K562 (cell line): ENCODE data around the gene SOX18. TPM values are rescaled to one million over a fixed set of nuclear protein-coding genes. Genes with fewer than 3 reads are reported as not detected.

Experiments used
- CBX8 ChIP-seq: fragments of 200-600 bp; sonication (generic); IDR thresholded peaks from 2 replicates; pipeline ENCODE4 v1.6.1; 2012; ENCODE audit warnings: borderline replicate concordance, mixed run types, low read depth, mild to moderate bottlenecking, moderate library complexity, mixed read lengths, low read length, control low read depth, inconsistent platforms; ENCODE audit not compliant: poor library complexity, severe bottlenecking; ENCODE audit errors: extremely low read depth
- CC2D1A ChIP-seq: fragments of 450-650 bp; IDR thresholded peaks from 2 replicates; pipeline ENCODE4 v1.6.1; 2017; ENCODE audit warnings: mild to moderate bottlenecking
- CREB1 ChIP-seq, 2 experiments: sonication (generic) in 1 of 2; formaldehyde crosslinking in 1 of 2; IDR thresholded peaks; 2 replicates each; pipeline versions ENCODE4 v1.6.1 to v1.8.0; 2012 to 2022; ENCODE audit warnings: inconsistent platforms in 1 of 2, mild to moderate bottlenecking in 1 of 2, missing genetic modification reagents in 1 of 2, moderate library complexity in 1 of 2
- EP400 ChIP-seq: fragments of 450-650 bp; IDR thresholded peaks from 2 replicates; pipeline ENCODE4 v1.6.1; 2017; ENCODE audit warnings: antibody characterized with exemption, mild to moderate bottlenecking, moderate library complexity
- KLF6 ChIP-seq: fragments of 250-450 bp; sonication (Bioruptor Pico); IDR thresholded peaks from 2 replicates; pipeline ENCODE4 v1.4.0; 2020; ENCODE audit warnings: mild to moderate bottlenecking, moderate library complexity, borderline replicate concordance
- MAFF ChIP-seq: IDR thresholded peaks from 2 replicates; pipeline ENCODE4 v1.6.1; 2012; ENCODE audit warnings: low read length, improper control_type of control experiment
- MCM5 ChIP-seq: fragments of 450-650 bp; IDR thresholded peaks from 2 replicates; pipeline ENCODE4 v1.6.1; 2016; ENCODE audit warnings: low read depth
- NCOA6 ChIP-seq: fragments of 450-650 bp; IDR thresholded peaks from 2 replicates; pipeline ENCODE4 v1.6.1; 2017; ENCODE audit warnings: mild to moderate bottlenecking
- NR4A1 ChIP-seq, 2 experiments: fragments of 250-450 bp in 1 of 2; fragments of 450-650 bp in 1 of 2; sonication (Bioruptor Pico) in 1 of 2; IDR thresholded peaks; 2 replicates each; pipeline versions ENCODE4 v1.4.0 to v1.6.1; 2016 to 2020; ENCODE audit warnings: mild to moderate bottlenecking in 2 of 2, missing compliant biosample characterization in 1 of 2, missing genetic modification characterization in 1 of 2, moderate library complexity in 1 of 2
- PRMT5 ChIP-seq: sonication (generic); formaldehyde crosslinking; IDR thresholded peaks from 2 replicates; pipeline ENCODE4 v1.5.0; 2020; ENCODE audit warnings: missing genetic modification reagents
- RAD51 ChIP-seq: fragments of 450-650 bp; IDR thresholded peaks from 2 replicates; pipeline ENCODE4 v1.7.1; 2016; ENCODE audit warnings: low read depth, mild to moderate bottlenecking, borderline replicate concordance
- SPI1 ChIP-seq: IDR thresholded peaks from 2 replicates; pipeline ENCODE4 v1.6.1; 2011; ENCODE audit warnings: low read depth, low read length, control low read depth, borderline replicate concordance
- TCF3 ChIP-seq: sonication (generic); formaldehyde crosslinking; IDR thresholded peaks from 2 replicates; pipeline ENCODE4 v1.4.0; 2020; ENCODE audit warnings: mild to moderate bottlenecking, missing genetic modification reagents
- YY1 ChIP-seq, 3 experiments: IDR thresholded peaks; 2 replicates each; pipeline ENCODE4 v1.6.1; 2011; ENCODE audit warnings: low read length in 2 of 3, mild to moderate bottlenecking in 2 of 3, moderate library complexity in 2 of 3, borderline replicate concordance in 1 of 3, control low read depth in 1 of 3, low read depth in 1 of 3; ENCODE audit not compliant: insufficient read depth in 3 of 3, insufficient replicate concordance in 2 of 3, control insufficient read depth in 1 of 3, insufficient read length in 1 of 3; ENCODE audit errors: extremely low read depth in 1 of 3
- polyA plus RNA-seq, 8 experiments: library from polyadenylated mRNA; depleted of rRNA in 4 of 8; stranded (reverse) in 5 of 8; unstranded in 3 of 8; fragments of >200 nt; fragmentation: Nextera tagmentation in 2 of 8; fragmentation: Illumina TruSeq in 1 of 8; extraction: Ambion mirVana in 2 of 8; extraction: Trizol in 1 of 8; gene quantifications; 2 replicates each; pipeline versions ENCODE4 v1.2.1 to v1.2.3, GENCODE V29; 2011 to 2014; ENCODE audit warnings: inconsistent platforms in 1 of 8, missing spikeins in 1 of 8
- total RNA-seq, 7 experiments: library from RNA; depleted of rRNA in 6 of 7; stranded (reverse); fragments of >200 nt in 6 of 7; fragmentation: Illumina TruSeq in 2 of 7; extraction: Trizol in 2 of 7; gene quantifications; 2 replicates each; pipeline versions ENCODE4 v1.2.1 to v1.2.3, GENCODE V29; 2011 to 2021; ENCODE audit warnings: low replicate concordance in 1 of 7
- TF ChIP-seq, protein P1 (sequence below): sonication (generic); formaldehyde crosslinking; IDR thresholded peaks from 2 replicates; pipeline ENCODE4 v1.8.0; 2022; ENCODE audit warnings: mild to moderate bottlenecking, missing genetic modification reagents
- TF ChIP-seq, protein P2 (sequence below): sonication (generic); formaldehyde crosslinking; IDR thresholded peaks from 2 replicates; pipeline ENCODE4 v1.8.0; 2022; ENCODE audit warnings: missing genetic modification reagents, mild to moderate bottlenecking, moderate library complexity, borderline replicate concordance
- TF ChIP-seq, protein P3 (sequence below): fragments of 450-650 bp; conservative IDR thresholded peaks from 2 replicates; pipeline ENCODE4 v1.6.1; 2016; ENCODE audit warnings: missing genetic modification characterization, low read depth, mild to moderate bottlenecking, missing compliant biosample characterization, moderate library complexity
- TF ChIP-seq, protein P4 (sequence below): fragments of 250-450 bp; sonication (Bioruptor Pico); IDR thresholded peaks from 2 replicates; pipeline ENCODE4 v1.5.0; 2022; ENCODE audit warnings: mild to moderate bottlenecking

The SOX18 gene
- total and polyA plus RNA-seq, 9 of the 15 experiments (the other 6 are each of a cell fraction or from before 2014, with no cell fraction given), result 0.15 to 19.8 (median 0.33) TPM

DNA sequence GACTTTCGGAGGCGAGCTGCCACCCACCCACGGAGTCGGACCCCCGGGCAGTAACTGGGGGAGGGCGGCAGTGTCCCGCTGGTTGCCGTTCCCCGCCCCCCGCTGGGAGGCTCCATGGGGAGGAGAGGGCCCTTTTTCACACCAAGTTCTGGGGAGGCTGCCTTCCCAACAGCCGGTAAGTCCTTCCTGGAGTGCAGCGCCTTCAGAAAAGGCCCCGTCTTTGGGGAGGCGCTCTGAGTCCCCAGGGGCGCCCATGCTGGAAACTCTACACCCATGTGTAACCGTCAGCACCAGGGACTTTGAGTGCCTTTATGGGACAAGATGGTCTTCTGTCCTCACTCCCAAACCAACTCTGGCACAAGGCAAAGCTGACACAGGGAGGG, 430 bp upstream of the SOX18 start (continued):
- TF ChIP-seq MAFF (no peak), CC2D1A (no peak), TCF3 (CRISPR knock-in tag) (no peak), PRMT5 (no peak), MCM5 (no peak), YY1 (IDR thresholded peaks at IDR 0.05; ENCODE audit: borderline replicate concordance in 1 of 3, control insufficient read depth in 1 of 3, extremely low read depth in 1 of 3, insufficient read depth in 3 of 3, insufficient read length in 1 of 3, insufficient replicate concordance in 2 of 3, low read depth in 1 of 3, low read length in 2 of 3) (peak in 1 of 3 experiments; percentile 55), CBX8 (no peak), NR4A1 (CRISPR knock-in tag; IDR thresholded peaks at IDR 0.05) (no peak), NR4A1 (tag; IDR thresholded peaks at IDR 0.05) (no peak), KLF6 (CRISPR knock-in tag) (no peak), NCOA6 (no peak), SPI1 (no peak), RAD51 (no peak), CREB1 (IDR thresholded peaks at IDR 0.05) (no peak), CREB1 (CRISPR knock-in tag; IDR thresholded peaks at IDR 0.05) (no peak), EP400 (no peak)
- TF ChIP-seq, protein P1, sequence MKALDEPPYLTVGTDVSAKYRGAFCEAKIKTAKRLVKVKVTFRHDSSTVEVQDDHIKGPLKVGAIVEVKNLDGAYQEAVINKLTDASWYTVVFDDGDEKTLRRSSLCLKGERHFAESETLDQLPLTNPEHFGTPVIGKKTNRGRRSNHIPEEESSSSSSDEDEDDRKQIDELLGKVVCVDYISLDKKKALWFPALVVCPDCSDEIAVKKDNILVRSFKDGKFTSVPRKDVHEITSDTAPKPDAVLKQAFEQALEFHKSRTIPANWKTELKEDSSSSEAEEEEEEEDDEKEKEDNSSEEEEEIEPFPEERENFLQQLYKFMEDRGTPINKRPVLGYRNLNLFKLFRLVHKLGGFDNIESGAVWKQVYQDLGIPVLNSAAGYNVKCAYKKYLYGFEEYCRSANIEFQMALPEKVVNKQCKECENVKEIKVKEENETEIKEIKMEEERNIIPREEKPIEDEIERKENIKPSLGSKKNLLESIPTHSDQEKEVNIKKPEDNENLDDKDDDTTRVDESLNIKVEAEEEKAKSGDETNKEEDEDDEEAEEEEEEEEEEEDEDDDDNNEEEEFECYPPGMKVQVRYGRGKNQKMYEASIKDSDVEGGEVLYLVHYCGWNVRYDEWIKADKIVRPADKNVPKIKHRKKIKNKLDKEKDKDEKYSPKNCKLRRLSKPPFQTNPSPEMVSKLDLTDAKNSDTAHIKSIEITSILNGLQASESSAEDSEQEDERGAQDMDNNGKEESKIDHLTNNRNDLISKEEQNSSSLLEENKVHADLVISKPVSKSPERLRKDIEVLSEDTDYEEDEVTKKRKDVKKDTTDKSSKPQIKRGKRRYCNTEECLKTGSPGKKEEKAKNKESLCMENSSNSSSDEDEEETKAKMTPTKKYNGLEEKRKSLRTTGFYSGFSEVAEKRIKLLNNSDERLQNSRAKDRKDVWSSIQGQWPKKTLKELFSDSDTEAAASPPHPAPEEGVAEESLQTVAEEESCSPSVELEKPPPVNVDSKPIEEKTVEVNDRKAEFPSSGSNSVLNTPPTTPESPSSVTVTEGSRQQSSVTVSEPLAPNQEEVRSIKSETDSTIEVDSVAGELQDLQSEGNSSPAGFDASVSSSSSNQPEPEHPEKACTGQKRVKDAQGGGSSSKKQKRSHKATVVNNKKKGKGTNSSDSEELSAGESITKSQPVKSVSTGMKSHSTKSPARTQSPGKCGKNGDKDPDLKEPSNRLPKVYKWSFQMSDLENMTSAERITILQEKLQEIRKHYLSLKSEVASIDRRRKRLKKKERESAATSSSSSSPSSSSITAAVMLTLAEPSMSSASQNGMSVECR, result peak; percentile 43; the same call in 1 of the 2 replicates
- TF ChIP-seq, protein P2, sequence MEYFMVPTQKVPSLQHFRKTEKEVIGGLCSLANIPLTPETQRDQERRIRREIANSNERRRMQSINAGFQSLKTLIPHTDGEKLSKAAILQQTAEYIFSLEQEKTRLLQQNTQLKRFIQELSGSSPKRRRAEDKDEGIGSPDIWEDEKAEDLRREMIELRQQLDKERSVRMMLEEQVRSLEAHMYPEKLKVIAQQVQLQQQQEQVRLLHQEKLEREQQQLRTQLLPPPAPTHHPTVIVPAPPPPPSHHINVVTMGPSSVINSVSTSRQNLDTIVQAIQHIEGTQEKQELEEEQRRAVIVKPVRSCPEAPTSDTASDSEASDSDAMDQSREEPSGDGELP (CRISPR knock-in tag), result 0 out of 2 replicates have a peak, but pooled peaks have one; percentile 32
- TF ChIP-seq, protein P3, sequence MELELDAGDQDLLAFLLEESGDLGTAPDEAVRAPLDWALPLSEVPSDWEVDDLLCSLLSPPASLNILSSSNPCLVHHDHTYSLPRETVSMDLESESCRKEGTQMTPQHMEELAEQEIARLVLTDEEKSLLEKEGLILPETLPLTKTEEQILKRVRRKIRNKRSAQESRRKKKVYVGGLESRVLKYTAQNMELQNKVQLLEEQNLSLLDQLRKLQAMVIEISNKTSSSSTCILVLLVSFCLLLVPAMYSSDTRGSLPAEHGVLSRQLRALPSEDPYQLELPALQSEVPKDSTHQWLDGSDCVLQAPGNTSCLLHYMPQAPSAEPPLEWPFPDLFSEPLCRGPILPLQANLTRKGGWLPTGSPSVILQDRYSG (tag), result no peak
- TF ChIP-seq, protein P4, sequence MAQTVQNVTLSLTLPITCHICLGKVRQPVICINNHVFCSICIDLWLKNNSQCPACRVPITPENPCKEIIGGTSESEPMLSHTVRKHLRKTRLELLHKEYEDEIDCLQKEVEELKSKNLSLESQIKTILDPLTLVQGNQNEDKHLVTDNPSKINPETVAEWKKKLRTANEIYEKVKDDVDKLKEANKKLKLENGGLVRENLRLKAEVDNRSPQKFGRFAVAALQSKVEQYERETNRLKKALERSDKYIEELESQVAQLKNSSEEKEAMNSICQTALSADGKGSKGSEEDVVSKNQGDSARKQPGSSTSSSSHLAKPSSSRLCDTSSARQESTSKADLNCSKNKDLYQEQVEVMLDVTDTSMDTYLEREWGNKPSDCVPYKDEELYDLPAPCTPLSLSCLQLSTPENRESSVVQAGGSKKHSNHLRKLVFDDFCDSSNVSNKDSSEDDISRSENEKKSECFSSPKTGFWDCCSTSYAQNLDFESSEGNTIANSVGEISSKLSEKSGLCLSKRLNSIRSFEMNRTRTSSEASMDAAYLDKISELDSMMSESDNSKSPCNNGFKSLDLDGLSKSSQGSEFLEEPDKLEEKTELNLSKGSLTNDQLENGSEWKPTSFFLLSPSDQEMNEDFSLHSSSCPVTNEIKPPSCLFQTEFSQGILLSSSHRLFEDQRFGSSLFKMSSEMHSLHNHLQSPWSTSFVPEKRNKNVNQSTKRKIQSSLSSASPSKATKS, result no peak
